Measurements from ENCODE around the gene MALL. TPM values are rescaled to one million over a fixed set of nuclear protein-coding genes. Genes with fewer than 3 reads are reported as not detected.
"Not testable (repeated sequence)": the region's sequence is repeated elsewhere in the genome, so short reads cannot be mapped to it uniquely, and the experiment has no call there.

Gene MALL
- 3.8 and 4.2 TPM in 2 replicates for total RNA-seq (2014; rRNA removed; shearing (Covaris generic))

DNA sequence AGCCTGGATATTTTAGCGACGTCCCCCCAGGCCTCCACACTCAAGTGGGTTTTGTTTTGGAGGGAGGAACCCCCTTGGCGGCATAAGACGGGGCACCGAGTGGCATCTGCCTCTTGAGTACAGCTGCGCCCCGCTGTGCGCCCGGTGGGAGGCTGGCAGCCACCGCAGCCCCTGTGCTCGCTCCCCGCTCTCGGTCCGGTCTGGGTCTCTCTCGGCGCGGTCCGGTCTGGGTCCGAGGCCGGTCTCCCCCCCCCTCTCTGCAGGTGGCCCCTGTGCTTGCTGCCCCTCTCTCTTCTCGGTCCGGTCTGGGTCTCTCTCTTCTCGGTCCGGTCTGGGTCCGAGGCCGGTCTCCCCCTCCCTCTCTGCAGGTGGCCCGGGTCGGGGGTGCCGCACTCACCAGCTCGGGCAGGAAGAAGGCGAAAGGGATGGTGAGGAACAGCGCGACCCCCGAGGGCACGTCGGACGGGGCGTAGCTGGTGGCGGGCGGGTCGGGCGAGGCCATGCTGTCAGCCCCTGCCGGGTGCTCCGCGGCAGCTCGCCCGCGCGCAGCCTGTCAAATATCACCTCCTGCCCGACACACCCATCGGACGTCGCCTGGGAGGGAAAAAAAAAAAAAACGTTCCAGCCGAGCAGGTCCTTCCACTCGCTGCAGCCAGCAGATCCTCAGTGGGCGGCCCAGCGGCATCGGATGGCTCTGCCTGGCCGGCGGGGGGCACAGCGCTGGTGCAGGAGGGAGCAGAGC lies at the start of gene MALL:
Gene MALL, minus strand, starts transcription at position 532 of the 742 bp plus-strand sequence. Its CDS starts 30 bp downstream, at position 502.
- DNase-seq (ENCODE audit: low read depth), result peak; percentile 44

- DNase-seq (ENCODE audit: low read depth), result peak; percentile 69
Observed at GRCh38 chr2:110157153-110157793, 41.7 kb upstream of the MALL start.

DNA sequence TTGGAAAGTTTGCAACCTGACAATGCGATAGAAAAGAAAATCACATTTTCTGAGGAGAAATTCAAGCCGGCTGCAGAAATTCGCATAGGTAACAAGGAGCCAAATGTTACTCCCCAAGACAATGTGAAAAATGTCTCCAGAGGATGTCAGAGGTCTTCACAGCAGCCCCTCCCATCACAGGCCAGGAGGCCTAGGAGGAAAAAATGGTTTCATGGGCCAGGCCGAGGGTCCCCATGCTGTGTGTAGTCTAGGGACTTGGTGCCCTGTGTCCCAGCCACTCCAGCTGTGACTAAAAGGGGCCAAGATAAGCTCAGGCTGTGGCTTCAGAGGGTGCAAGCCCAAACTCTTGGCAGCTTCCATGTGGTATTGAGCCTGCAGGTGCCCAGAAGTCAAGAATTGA lies 39.2 kb upstream of the MALL start:
- DNase-seq (ENCODE audit: low read depth), result not testable (repeated sequence)

GRCh38 chr2:110154188-110154587 lies 38.6 kb upstream of the MALL start:
- not testable (repeated sequence) for DNase-seq (ENCODE audit: low read depth)

DNA sequence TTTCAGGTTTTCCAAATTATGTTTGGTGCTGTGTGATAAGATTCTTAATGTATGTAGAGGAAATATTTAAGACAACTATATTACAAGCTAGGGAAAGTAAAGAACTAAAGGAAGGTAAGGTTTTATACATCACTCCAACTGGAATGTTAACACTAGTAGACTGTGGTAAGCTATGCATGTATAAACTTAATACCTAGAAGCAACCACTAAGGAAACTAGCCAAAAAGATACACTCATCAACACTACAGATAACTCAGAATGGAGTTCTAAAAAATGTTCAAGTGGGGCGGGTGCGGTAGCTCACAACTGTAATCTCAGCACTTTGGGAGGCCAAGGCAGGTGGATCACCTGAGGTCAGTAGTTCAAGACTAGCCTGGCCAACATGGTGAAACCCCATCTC lies 37.8 kb upstream of the MALL start:
- DNase-seq (ENCODE audit: low read depth), result no peak

GRCh38 chr2:110152943-110153342 lies 37.3 kb upstream of the MALL start:
- no peak for DNase-seq (ENCODE audit: low read depth)

GRCh38 chr2:110149330-110150220 lies 34.0 kb upstream of the MALL start:
- peak; percentile 63 for DNase-seq (ENCODE audit: low read depth)

- no peak for DNase-seq (ENCODE audit: low read depth)
Observed at GRCh38 chr2:110146945-110147332, 31.3 kb upstream of the MALL start.

- no peak for DNase-seq (ENCODE audit: low read depth)
Observed at GRCh38 chr2:110146183-110146944, 30.7 kb upstream of the MALL start.

GRCh38 chr2:110143982-110144381 lies 28.4 kb upstream of the MALL start:
- DNase-seq (ENCODE audit: low read depth), result no peak

- no peak for DNase-seq (ENCODE audit: low read depth)
Observed at GRCh38 chr2:110140401-110140800, 24.8 kb upstream of the MALL start.

DNA sequence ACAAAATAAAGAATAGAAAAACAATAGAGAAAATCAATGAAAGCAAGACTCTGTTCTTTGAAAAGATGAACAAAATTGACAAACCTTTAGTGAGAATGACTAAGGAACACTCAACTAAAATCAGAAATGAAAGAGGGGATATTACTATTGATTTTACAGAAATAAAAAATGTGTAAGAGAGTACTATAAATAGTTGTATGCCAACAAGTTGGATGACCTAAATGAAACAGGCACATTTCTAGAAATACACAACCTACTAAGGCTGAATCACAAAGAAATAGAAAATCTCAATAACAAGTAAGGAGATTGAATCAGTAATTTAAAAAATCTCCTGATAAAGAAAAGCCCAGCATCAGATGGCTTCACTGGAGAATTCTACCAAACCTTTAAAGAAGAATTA lies 18.4 kb upstream of the MALL start:
- no peak for DNase-seq (ENCODE audit: low read depth)

DNA sequence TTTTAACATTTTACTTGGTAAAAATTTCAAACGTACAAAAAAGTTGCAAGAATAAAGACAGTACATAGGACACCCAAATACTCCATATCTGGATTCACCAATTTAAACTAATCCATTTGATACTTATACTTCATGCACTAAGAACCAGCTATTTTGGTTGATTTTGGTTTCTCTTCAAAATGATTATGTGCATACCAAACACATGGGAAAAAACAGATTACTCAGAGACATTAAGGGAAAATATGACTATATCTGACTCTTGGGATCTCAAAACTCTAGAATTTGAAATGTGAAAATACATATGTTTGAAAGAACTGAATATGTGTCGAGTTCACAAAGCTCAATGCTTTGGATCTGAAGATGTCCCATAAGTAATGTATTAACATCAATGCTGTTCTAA lies 15.5 kb upstream of the MALL start:
- no peak for DNase-seq (ENCODE audit: low read depth)

GRCh38 chr2:110130757-110131156 lies 15.1 kb upstream of the MALL start:
- no peak for DNase-seq (ENCODE audit: low read depth)

DNA sequence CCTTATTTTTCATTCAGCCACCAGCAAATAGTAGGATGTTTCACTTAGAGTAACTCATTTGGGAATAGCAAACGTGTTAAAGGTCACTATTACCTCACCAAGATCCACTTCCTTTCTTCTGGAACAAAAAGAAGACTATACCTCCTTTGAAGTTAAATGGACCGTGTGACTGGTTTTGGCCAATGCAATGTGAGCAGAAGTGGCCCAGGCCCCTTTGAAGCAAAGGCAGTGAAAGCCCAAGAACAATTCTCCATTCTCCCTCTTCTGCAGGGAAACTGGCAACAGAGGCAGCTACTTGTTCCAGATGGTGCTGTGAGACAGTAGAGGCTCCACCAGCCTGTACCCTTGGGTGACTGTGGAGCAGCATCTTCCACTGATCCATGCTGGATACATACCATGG lies 11.3 kb upstream of the MALL start:
- no peak for DNase-seq (ENCODE audit: low read depth)

DNA sequence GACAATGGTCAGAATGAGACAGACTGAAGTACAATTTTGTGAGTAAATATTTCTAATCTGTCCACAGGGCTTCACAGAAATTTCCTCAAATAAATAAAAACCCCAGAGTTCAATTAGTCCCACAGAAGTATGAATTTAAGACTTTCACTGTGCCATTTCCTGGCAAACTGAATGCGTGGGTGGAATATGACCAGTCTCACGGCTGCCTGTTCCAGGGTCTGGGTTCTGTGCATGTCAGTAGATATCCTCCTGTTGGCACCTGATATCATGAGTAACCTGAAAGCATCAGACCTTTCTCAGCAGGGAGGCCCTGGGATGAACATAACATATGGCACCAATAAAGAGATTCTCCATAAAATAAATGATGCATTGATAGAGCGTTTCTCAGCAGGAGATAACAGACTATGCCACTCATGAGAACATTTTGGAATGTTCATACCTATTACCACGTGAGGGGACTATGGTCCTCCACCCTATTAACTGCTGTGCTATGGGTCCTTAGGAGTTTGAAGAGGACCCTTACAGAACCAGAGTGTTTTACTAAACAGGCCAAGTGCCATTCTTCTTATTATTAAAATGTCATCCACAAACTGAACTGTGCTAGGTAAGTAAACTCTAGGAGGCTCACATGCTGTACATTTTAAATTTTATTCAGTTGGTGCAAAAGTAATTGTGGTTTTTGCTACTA lies 10.6 kb upstream of the MALL start:
- DNase-seq (ENCODE audit: low read depth), result no peak

GRCh38 chr2:110124939-110125691 lies 9.5 kb upstream of the MALL start:
- peak; percentile 30 for DNase-seq (ENCODE audit: low read depth)

GRCh38 chr2:110124038-110124825 lies 8.6 kb upstream of the MALL start:
- no peak for DNase-seq (ENCODE audit: low read depth)

DNA sequence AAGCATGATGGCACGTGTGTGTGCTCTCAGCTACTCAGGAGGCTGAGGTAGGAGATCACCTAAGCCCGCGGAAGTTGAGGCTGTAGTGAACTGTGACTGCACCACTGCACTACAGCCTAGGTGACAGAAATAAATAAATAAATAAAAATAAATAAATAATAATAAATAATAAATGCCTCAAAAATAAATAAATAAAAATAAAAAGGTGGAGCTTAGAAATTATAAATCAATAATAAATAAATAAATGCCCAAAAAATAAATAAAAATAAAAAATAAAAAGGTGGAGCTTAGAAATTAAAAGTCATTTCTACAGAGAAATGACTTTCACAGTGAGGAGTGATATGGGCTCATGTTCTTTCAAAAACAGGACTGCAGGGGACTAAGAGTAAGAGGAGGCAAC lies 6.0 kb upstream of the MALL start:
- no peak for DNase-seq (ENCODE audit: low read depth)

DNA sequence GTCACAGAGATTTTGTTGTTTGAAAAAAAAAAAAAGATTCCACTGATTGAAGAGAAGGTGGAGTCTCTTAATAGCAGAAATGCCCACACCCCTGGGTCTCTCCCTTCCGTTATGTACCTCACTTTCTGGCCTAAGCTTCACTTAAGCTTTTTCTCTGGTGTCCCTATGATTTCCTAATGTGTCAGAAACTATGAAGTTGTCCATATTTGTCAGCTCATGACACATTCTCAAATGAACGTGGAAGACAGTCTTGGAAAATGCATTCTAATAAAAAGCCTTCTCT lies 5.4 kb upstream of the MALL start:
- no peak for DNase-seq (ENCODE audit: low read depth)

Data from RPMI7951 (cell line).